GM19372 (cell line): ENCODE data around the gene ZFPL1.
"Not testable (repeated sequence)": the region's sequence is repeated elsewhere in the genome, so short reads cannot be mapped to it uniquely, and the experiment has no call there.

Experiments used
- ATAC-seq: cut with Tn5 transposase; IDR thresholded peaks from one replicate; pipeline ENCODE4 v1.9.1; 2021; ENCODE audit warnings: mild to moderate bottlenecking, low read depth, moderate library complexity; ENCODE audit not compliant: unreplicated experiment

ZFPL1 gene

DNA sequence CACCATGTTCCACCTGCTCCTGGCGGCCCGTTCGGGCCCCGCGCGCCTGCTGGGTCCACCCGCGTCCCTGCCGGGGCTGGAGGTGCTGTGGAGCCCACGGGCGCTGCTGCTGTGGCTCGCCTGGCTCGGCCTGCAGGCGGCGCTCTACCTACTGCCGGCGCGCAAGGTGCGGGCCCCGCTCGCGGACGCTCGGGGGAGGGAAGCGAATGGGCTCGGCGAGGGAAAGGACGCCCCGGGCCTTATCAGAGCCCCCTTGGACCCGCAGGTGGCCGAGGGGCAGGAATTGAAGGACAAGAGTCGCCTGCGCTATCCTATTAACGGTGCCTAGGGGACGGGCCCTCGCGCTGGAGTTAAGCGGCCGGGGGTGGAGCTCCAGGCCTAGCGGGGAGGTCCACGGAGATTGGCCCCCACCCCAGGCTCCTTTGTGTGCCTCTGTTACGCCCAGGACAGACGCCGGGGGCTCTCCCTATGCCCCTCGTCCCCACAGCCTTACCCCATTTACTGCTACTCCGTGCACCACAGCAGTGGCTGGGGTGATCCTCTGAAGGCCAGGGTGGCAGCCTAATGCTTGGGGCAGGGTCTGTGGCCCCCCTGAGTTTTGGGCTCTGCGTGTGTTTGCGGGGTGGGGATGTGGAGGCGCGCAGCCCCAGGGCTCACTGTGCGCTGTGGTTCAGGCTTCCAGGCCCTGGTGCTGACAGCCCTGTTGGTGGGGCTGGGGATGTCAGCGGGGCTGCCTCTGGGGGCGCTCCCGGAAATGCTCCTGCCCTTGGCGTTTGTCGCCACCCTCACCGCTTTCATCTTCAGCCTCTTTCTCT lies 28.7 kb downstream of the ZFPL1 start:
- ATAC-seq: no peak

- ATAC-seq: no peak
Measured at GRCh38 chr11:65113361-65113756, 29.3 kb downstream of the ZFPL1 start.

DNA sequence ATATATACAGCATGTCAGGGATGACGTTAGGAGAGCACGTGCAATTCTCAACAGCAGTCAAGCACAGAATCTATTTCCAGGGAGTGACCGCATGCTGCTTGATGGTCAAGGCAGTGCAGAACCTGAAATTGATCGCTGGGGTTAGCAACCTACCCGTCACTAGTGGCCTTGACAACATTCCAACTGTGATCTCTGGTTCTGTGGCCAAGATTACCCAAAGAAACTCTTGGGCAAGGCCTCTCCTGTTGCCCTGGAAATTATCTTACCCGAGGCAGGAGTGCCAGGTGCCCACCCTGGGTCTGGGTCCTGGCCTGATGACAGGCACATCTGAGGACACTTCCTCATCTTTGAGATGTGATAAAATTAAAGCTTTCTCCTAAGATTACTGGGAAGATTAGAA lies 29.8 kb downstream of the ZFPL1 start:
- no peak for ATAC-seq

- no peak for ATAC-seq
Measured at GRCh38 chr11:65114538-65115171, 30.6 kb downstream of the ZFPL1 start.

DNA sequence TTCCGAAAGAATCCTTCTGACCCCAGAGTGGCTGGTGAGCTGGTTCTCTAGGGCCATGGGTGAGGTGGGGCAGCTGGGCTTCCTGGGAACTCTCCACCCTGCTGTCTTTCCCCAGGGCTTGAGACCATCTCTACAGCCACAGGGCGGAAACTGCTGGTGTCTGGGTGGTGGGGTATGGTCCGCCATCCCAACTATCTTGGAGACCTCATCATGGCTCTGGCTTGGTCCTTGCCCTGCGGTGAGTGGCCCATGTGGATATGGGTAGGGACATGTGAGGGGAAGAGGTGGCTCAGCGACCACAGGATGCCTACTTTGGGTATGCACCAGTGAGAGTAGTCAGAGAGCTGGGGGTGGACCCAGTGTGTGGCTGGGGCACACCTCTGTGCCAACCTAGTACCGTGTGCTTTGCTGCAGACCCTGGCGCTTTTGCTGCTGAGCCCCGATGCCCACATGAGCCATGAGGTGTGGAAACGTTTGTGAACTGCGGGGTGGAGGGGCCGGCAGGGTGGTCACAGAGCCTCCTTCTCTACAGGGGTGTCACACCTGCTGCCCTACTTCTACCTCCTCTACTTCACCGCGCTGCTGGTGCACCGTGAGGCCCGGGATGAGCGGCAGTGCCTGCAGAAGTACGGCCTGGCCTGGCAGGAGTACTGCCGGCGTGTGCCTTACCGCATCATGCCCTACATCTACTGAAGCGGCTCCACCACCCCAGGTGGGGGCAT lies 31.5 kb downstream of the ZFPL1 start:
- no peak for ATAC-seq

- no peak for ATAC-seq
Measured at GRCh38 chr11:65116370-65117205, 32.6 kb downstream of the ZFPL1 start.

- peak; percentile 61 for ATAC-seq
Measured at GRCh38 chr11:65117206-65118096, 33.4 kb downstream of the ZFPL1 start, which contains the start of gene ZNHIT2. Gene ZNHIT2 (minus strand): TSS chr11:65117701. CDS start chr11:65117653, 48 bp downstream.

GRCh38 chr11:65118097-65118837 lies 34.2 kb downstream of the ZFPL1 start:
- no peak for ATAC-seq

- not testable (repeated sequence) for ATAC-seq
Measured at GRCh38 chr11:65118891-65119669, 35.1 kb downstream of the ZFPL1 start.

GRCh38 chr11:65119670-65119995 lies 35.6 kb downstream of the ZFPL1 start:
- no peak for ATAC-seq

GRCh38 chr11:65120831-65121230 lies 36.8 kb downstream of the ZFPL1 start:
- no peak for ATAC-seq

DNA sequence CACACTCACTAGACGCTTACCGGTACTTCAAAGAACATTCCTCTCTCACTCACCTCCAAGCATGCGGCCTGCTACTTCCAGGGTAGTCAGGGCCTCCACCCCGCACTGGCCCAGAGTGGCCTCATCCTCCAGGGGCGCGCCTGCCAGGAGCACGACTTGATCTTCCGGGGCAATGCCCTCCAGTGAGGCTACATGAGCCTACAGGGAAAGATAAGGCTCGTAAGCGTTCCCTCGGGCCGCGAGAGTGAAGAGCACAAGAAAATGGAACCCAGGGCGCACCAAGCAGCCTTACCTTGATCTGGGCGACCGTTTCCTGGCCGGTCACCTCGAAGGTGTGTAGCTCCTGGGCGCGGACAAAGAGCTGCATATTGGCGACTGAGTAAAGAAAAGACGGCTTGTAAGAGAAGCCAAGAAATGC lies 37.4 kb downstream of the ZFPL1 start:
- ATAC-seq: no peak

- ATAC-seq: peak; percentile 58
Measured at GRCh38 chr11:65121865-65122696, 38.1 kb downstream of the ZFPL1 start, which contains the start of the genes FAU and MRPL49. Gene FAU (minus strand): TSS chr11:65122134. CDS start chr11:65121813, 321 bp downstream. Gene MRPL49 (plus strand): TSS chr11:65122321. CDS start chr11:65122347, 26 bp downstream.

- no peak for ATAC-seq
Measured at GRCh38 chr11:65124480-65125196, 40.6 kb downstream of the ZFPL1 start.

DNA sequence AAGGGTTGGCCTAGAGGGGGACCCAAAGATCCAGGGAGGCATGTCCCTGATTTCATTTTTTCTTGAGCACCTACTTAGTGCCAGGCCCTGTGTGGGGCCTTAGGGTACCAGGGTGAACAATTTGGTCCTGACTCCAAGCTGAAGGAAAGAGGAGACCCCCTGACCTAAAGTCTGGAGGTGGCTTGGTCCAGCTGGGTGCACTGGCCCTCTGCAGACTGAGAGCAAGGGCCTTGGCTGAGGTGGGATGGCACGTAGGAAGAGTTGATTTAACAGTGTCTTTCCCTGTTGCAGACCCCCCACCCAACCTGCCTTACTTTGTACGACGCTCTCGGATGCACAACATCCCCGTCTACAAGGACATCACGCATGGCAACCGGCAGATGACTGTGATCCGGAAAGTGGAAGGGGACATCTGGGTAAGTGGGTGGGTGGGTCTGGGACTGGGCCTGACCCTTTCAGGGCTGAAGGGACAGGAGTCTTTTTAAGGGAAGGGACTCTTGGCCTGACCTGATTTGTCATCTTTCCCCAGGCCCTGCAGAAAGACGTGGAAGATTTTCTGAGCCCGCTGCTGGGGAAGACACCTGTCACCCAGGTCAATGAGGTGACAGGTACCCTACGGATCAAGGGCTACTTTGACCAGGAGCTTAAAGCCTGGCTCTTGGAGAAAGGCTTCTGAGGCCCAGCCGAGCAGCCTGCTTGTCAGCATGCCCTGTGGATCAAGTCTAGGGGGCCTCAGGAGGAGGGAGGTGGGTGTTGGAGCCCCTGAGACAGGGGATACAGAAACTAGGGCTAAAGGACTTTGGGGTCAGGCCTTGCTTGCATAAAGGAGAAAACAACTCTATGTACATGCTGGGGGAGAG lies 41.4 kb downstream of the ZFPL1 start:
- no peak for ATAC-seq
